Measurements from ENCODE around the gene KLK8.

GRCh38 chr19:51036519-51036918 lies 35.1 kb upstream of the KLK8 start:
- TF ChIP-seq CTCF (IDR thresholded peaks at IDR 0.05) (no peak), EZH2 (IDR thresholded peaks at IDR 0.05; ENCODE audit: borderline replicate concordance, insufficient read depth, low read depth, low read length, poor library complexity, severe bottlenecking) (no peak)
